GM12801 (cell line): ENCODE results near the gene SEMA6D.

Experiments used
- CTCF ChIP-seq: IDR thresholded peaks from one replicate; pipeline ENCODE4 v1.5.1; 2011; ENCODE audit warnings: control low read depth; ENCODE audit not compliant: insufficient read length; ENCODE audit errors: extremely low read depth

SEMA6D gene

GRCh38 chr15:47717036-47717612 is at the start of gene SEMA6D:
SEMA6D (plus strand) TSS chr15:47717505; CDS start chr15:47759799, 42,294 bp downstream.
- no peak for TF ChIP-seq CTCF

DNA sequence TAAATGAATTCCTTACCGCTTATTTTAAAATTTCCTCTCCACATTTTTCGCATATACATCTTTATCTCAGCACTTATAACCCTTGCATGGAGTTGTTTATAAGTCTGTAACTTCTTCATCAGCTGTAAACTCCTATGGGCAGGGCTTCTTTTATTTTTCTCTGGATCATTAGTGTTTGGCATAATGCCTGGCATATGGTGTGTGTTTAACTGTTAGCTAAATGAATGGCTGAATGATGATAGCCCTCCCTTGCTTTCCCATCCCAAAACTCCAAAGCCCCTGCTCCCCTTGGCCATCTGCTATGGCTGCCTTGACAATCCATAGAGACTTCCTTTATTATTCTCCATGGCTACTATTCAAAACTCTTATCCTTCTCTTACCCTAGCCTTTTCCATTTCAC is 48.1 kb upstream of the SEMA6D start:
- TF ChIP-seq CTCF = no peak

GRCh38 chr15:47670365-47670764 is 46.9 kb upstream of the SEMA6D start:
- no peak for TF ChIP-seq CTCF

DNA sequence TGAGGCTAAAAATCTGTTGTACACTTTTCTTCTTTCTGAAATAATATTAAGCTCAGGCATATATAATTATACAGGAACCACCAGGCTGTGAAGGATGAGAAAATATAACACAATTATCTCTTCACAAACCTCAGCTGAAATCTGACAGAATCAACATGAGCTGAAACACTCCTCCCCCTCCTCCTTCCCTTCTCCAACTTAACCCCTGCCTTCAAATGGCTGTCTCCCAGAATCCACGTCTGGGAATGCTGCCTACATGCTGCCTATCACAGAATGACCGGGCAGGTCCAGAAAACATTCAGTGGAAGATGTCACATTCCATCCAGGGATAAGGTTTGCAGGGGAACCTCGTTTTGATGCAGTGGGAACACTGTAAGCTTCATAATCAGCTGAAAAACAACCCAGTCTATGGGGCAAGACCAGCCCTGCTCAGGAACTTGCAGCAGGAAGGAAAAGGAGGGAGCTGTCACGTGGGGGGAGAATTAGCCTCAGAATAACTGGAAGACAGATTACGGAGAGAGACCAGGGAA is 44.0 kb upstream of the SEMA6D start:
- TF ChIP-seq CTCF = no peak

- no peak for TF ChIP-seq CTCF
Observed at GRCh38 chr15:47674586-47675232, 42.6 kb upstream of the SEMA6D start.

GRCh38 chr15:47675735-47676134 is 41.6 kb upstream of the SEMA6D start:
- no peak for TF ChIP-seq CTCF

GRCh38 chr15:47678040-47678439 is 39.3 kb upstream of the SEMA6D start:
- TF ChIP-seq CTCF = no peak
